ENCODE measurements around the gene PHTF1.

- TF ChIP-seq CTCF (IDR thresholded peaks at IDR 0.05) (no peak), POLR2A (IDR thresholded peaks at IDR 0.05) (no peak), POLR2AphosphoS5 (IDR thresholded peaks at IDR 0.05) (no peak)
Observed at GRCh38 chr1:113792471-113792870, 33.2 kb upstream of the PHTF1 start.
